AG04449 (cell line): ENCODE measurements around the gene SSH3.
A peak's percentile ranks its signal among the peaks of the same experiment; 100 is the strongest.

Source experiments
- CTCF ChIA-PET: fragments of 350-600 bp; formaldehyde crosslinking; extraction: SDS; loops from one replicate; lab custom pipeline; 2021; ENCODE audit warnings: antibody characterized with exemption; lab: Yijun Ruan, JAX
- POLR2A ChIA-PET: fragments of 400-600, 350-600 bp; formaldehyde crosslinking; extraction: SDS; loops from one replicate; lab custom pipeline; 2020; ENCODE audit warnings: antibody characterized with exemption, inconsistent platforms; lab: Yijun Ruan, JAX
- DNase-seq: peaks from one replicate; pipeline ENCODE4 v3.0.0-alpha.2; 2010; ENCODE audit warnings: low read depth, low spot score
- H3K4me3 ChIP-seq: 2 replicates; pipeline ENCODE4 v1.5.1; 2011; ENCODE audit warnings: low read depth, mild to moderate bottlenecking, control low read depth, low read length
- CTCF ChIP-seq: IDR thresholded peaks from one replicate; pipeline ENCODE4 v1.5.1; 2011; ENCODE audit warnings: mild to moderate bottlenecking, moderate library complexity, low read length, control low read depth, inconsistent platforms; ENCODE audit not compliant: insufficient read depth; ENCODE audit errors: missing control alignments

The SSH3 gene

GRCh38 chr11:67290801-67291200 is 12.5 kb upstream of the SSH3 start:
- POLR2A ChIA-PET = no interaction called here
- CTCF ChIA-PET = interaction anchor here (0.9 to 1.4 kb wide), 6 partner anchors 10 to 29 kb away, joined by 3 to 11 read pairs (median 4); no protein-coding TSS in a partner anchor
- DNase-seq = no peak
- TF ChIP-seq CTCF = no peak
- 0 out of 2 replicates have a peak overlapping the region, but pooled peaks have one; percentile 0 for H3K4me3 ChIP-seq

DNA sequence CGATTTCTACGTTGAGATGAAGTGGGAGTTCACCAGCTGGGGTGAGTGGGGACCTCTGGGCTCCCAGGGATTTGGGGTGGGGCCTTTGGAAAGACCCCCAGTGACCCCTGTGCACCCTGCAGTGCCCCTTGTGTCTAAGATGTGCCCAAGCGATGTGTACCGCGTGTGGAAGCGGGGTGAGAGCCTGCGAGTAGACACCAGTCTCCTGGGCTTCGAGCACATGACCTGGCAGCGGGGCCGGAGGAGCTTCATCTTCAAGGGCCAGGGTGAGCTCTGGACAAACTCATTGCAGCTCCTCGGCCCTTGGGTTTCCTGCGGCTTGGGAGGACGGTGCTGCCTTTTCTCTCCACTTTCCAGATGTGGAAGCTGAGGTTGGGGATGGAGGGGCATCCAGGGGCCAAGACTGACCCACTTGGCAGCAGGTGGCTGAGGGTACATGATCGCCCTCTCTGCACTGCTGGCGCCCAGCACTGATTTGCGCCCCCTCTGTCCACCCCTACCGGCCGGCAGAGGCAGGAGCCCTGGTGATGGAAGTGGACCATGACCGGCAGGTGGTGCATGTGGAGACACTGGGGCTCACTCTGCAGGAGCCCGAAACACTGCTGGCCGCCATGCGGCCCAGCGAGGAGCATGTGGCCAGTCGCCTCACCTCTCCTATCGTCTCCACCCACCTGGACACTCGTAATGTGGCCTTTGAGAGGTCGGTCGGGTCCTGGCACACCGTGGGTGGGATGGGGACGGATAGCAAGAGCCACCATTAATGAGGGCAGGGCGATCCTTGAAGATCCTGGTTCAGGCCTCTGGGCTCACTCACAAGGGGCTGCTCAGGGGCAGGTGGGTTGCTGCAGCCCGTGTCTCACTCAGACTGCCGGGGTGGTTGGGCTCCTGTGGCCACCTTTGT is 11.6 kb upstream of the SSH3 start:
- no peak for TF ChIP-seq CTCF
- CTCF ChIA-PET = interaction anchor here (0.9 to 1.4 kb wide), 6 partner anchors 10 to 30 kb away, joined by 3 to 11 read pairs (median 3); partner anchors contain the start of gene SSH3
- no peak overlapping the region; the same call in 1 of the 2 replicates for H3K4me3 ChIP-seq
- POLR2A ChIA-PET = interaction anchor here (0.6 to 1.3 kb wide), 2 partner anchors 12 to 52 kb away, joined by 3 read pairs; partner anchors contain the start of gene SSH3
- DNase-seq = no peak

GRCh38 chr11:67292671-67293070 is 10.7 kb upstream of the SSH3 start:
- DNase-seq = no peak
- H3K4me3 ChIP-seq = no peak overlapping the region
- no peak for TF ChIP-seq CTCF
- ChIA-PET CTCF (interaction anchor here (1.6 to 2.2 kb wide), 4 partner anchors 10 to 59 kb away, joined by 6 to 12 read pairs (median 7); partner anchors contain the start of gene SSH3), POLR2A (interaction anchor here (1.3 kb wide), 1 partner anchor 11 kb away, joined by 3 read pairs; the partner anchor contains the start of gene SSH3)

GRCh38 chr11:67293090-67293489 is 10.2 kb upstream of the SSH3 start:
- no peak for DNase-seq
- CTCF ChIA-PET = interaction anchor here (1.6 to 2.2 kb wide), 4 partner anchors 10 to 58 kb away, joined by 6 to 12 read pairs (median 7); partner anchors contain the start of gene SSH3
- H3K4me3 ChIP-seq = no peak overlapping the region
- POLR2A ChIA-PET = interaction anchor here (1.3 kb wide), 1 partner anchor 10 kb away, joined by 3 read pairs; the partner anchor contains the start of gene SSH3
- TF ChIP-seq CTCF = no peak

GRCh38 chr11:67295846-67296245 is 7.5 kb upstream of the SSH3 start:
- ChIA-PET CTCF (interaction anchor here (1.8 kb wide), 1 partner anchor 32 kb away, joined by 6 read pairs; no protein-coding TSS in a partner anchor), POLR2A (no interaction called here)
- no peak for DNase-seq
- no peak overlapping the region for H3K4me3 ChIP-seq
- no peak for TF ChIP-seq CTCF
